Measurements from ENCODE around the gene ACE. TPM values are rescaled to one million over a fixed set of nuclear protein-coding genes. Genes with fewer than 3 reads are reported as not detected.

Gene ACE
- total RNA-seq, 1 experiment from 2014 or later = 7.8 TPM

GRCh38 chr17:63529711-63530556 is 53.1 kb downstream of the ACE start:
- no peaks in the 10 kb centered on the region for H3K36me3 Mint-ChIP-seq
- ATAC-seq (no peak; the same call in 1 of the 2 replicates), DNase-seq (ENCODE audit: low spot score) (no peak)
- no peak overlapping the region for H3K4me3 Mint-ChIP-seq
- no peak overlapping the region for H3K27ac Mint-ChIP-seq
- no peaks in the 10 kb centered on the region for H3K27me3 Mint-ChIP-seq (ENCODE audit: low read depth)
- CTCF ChIA-PET = interaction anchor here (1.1 to 2.8 kb wide), 2 partner anchors 43 to 104 kb away, joined by 3 to 7 read pairs; no protein-coding TSS in a partner anchor
- no peaks in the 10 kb centered on the region for H3K9me3 Mint-ChIP-seq
- TF ChIP-seq ZNF425 (CRISPR knock-in tag; conservative IDR thresholded peaks at IDR 0.05) (no peak), NR2C2 (CRISPR knock-in tag; IDR thresholded peaks at IDR 0.05) (no peak), ELF4 (CRISPR knock-in tag; IDR thresholded peaks at IDR 0.05; ENCODE audit: low read depth) (no peak), FOXP4 (CRISPR knock-in tag; IDR thresholded peaks at IDR 0.05) (no peak), TCF7 (CRISPR knock-in tag; IDR thresholded peaks at IDR 0.05; ENCODE audit: low read depth) (no peak), PREB (CRISPR knock-in tag; IDR thresholded peaks at IDR 0.05; ENCODE audit: borderline replicate concordance) (no peak), EMX1 (CRISPR knock-in tag; IDR thresholded peaks at IDR 0.05) (no peak)
- peaks cover 15% of the 10 kb centered on the region for H3K4me1 Mint-ChIP-seq
- POLR2A ChIA-PET = no interaction called here

- no peak overlapping the region for H3K4me3 Mint-ChIP-seq
- ChIA-PET POLR2A (no interaction called here), CTCF (interaction anchor here (0.8 to 2.8 kb wide), 3 partner anchors 54 to 105 kb away, joined by 3 to 7 read pairs (median 6); partner anchors contain the start of gene ACE)
- H3K4me1 Mint-ChIP-seq = peaks cover 15% of the 10 kb centered on the region
- ATAC-seq (no peak), DNase-seq (ENCODE audit: low spot score) (no peak)
- TF ChIP-seq AR (CRISPR knock-in tag; IDR thresholded peaks at IDR 0.05) = no peak
- no peak overlapping the region for H3K27ac Mint-ChIP-seq
- H3K9me3 Mint-ChIP-seq = no peaks in the 10 kb centered on the region
- no peaks in the 10 kb centered on the region for H3K36me3 Mint-ChIP-seq
- no peaks in the 10 kb centered on the region for H3K27me3 Mint-ChIP-seq (ENCODE audit: low read depth)
These were observed 53.7 kb downstream of the ACE start for GRCh38 chr17:63530557-63531021.

GRCh38 chr17:63531022-63531965 is 54.4 kb downstream of the ACE start:
- Mint-ChIP-seq H3K4me1 (peaks cover 15% of the 10 kb centered on the region), H3K4me3 (no peak overlapping the region), H3K27ac (no peak overlapping the region), H3K27me3 (ENCODE audit: low read depth) (no peaks in the 10 kb centered on the region), H3K36me3 (no peaks in the 10 kb centered on the region), H3K9me3 (no peaks in the 10 kb centered on the region)
- CTCF ChIA-PET = interaction anchor here (0.8 to 2.8 kb wide), 3 partner anchors 55 to 106 kb away, joined by 3 to 7 read pairs (median 6); partner anchors contain the start of gene ACE
- no peak for DNase-seq (ENCODE audit: low spot score)
- no peak for ATAC-seq
- POLR2A ChIA-PET = no interaction called here
- no peak for TF ChIP-seq ZNF232 (CRISPR knock-in tag; IDR thresholded peaks at IDR 0.05)
- no peak for TF ChIP-seq ZNF263 (CRISPR knock-in tag; IDR thresholded peaks at IDR 0.05; ENCODE audit: low read depth)
- TF ChIP-seq IRF1 (CRISPR knock-in tag; IDR thresholded peaks at IDR 0.05) = no peak
- no peak for TF ChIP-seq USF1 (CRISPR knock-in tag; IDR thresholded peaks at IDR 0.05)
- no peak for TF ChIP-seq FOXK1 (CRISPR knock-in tag; IDR thresholded peaks at IDR 0.05)
- no peak for TF ChIP-seq E2F5 (CRISPR knock-in tag; IDR thresholded peaks at IDR 0.05)
- TF ChIP-seq NFATC4 (CRISPR knock-in tag; IDR thresholded peaks at IDR 0.05) = no peak
- TF ChIP-seq ETV6 (CRISPR knock-in tag; IDR thresholded peaks at IDR 0.05) = no peak
- no peak for TF ChIP-seq ATF3 (CRISPR knock-in tag; conservative IDR thresholded peaks at IDR 0.05)
